Measurements from ENCODE around the gene RGP1. TPM values are rescaled to one million over a fixed set of nuclear protein-coding genes. Genes with fewer than 3 reads are reported as not detected.
A peak's percentile ranks its signal among the peaks of the same experiment; 100 is the strongest.

Gene RGP1
- polyA plus RNA-seq, 1 of the 3 experiments (the other 2 are of a cell fraction), result 16.1 TPM

- no peak for TF ChIP-seq EZH2phosphoT487 (IDR thresholded peaks at IDR 0.05; ENCODE audit: borderline replicate concordance, low read depth)
- TF ChIP-seq FOXJ3 (CRISPR knock-in tag; IDR thresholded peaks at IDR 0.05), result no peak
- no peak for TF ChIP-seq POLR2AphosphoS5 (IDR thresholded peaks at IDR 0.05; ENCODE audit: low read depth, low read length)
- no peak for TF ChIP-seq RXRA (IDR thresholded peaks at IDR 0.05; ENCODE audit: borderline replicate concordance, low read depth)
- no peak for TF ChIP-seq TAF1 (IDR thresholded peaks at IDR 0.05; ENCODE audit: borderline replicate concordance, low read depth, low read length)
Observed at GRCh38 chr9:35769763-35770162, 20.7 kb downstream of the RGP1 start (continued).

GRCh38 chr9:35771075-35771433, 22.0 kb downstream of the RGP1 start:
- 58% methylated on average over 4 of the region's 4 CpGs for WGBS (ENCODE audit: low lambda C conversion rate)
- Histone ChIP-seq H3K9me3 (no peaks in the 10 kb centered on the region), H4K20me1 (ENCODE audit: insufficient read depth) (no peaks in the 10 kb centered on the region), H3K36me3 (replicated peaks in 1 of 2; ENCODE audit: control insufficient read depth in 1 of 2, insufficient read depth in 2 of 2, low read length in 1 of 2) (no peaks in the 10 kb centered on the region), H3K79me2 (ENCODE audit: insufficient read depth) (no peaks in the 10 kb centered on the region), H3K4me1 (ENCODE audit: control insufficient read depth in 1 of 2, insufficient read depth in 2 of 2, low read depth in 1 of 2, low read length in 1 of 2) (peaks cover 5 to 11% of the 10 kb centered on the region in 2 experiments; a peak in 3 of 4 replicates), H3K4me3 (ENCODE audit: low read depth in 2 of 2, low read length in 1 of 2) (no peak overlapping the region), H3K27me3 (ENCODE audit: insufficient read depth) (no peaks in the 10 kb centered on the region), H3K4me2 (no peak overlapping the region; the same call in 1 of the 2 replicates), H3K27ac (ENCODE audit: low read depth in 2 of 2, low read length in 1 of 2) (no peak overlapping the region), H3K9me2 (no peaks in the 10 kb centered on the region), H3F3A (replicated peaks; ENCODE audit: insufficient read depth) (no peaks in the 10 kb centered on the region), H2AFZ (ENCODE audit: low read depth) (no peak overlapping the region), H3K9ac (no peak overlapping the region)
- no peak for TF ChIP-seq NRF1 (IDR thresholded peaks at IDR 0.05; ENCODE audit: low read depth, low read length)
- no peak for TF ChIP-seq JUND (IDR thresholded peaks at IDR 0.05)
- TF ChIP-seq GABPA (IDR thresholded peaks at IDR 0.05; ENCODE audit: low read depth), result no peak
- no peak for TF ChIP-seq FOSL2 (IDR thresholded peaks at IDR 0.05; ENCODE audit: borderline replicate concordance, low read depth)
- TF ChIP-seq PBX3 (IDR thresholded peaks at IDR 0.05), result no peak
- POLR2A ChIA-PET, result interaction anchor here (0.9 kb wide), 1 partner anchor 14 kb away, joined by 5 read pairs; no protein-coding TSS in a partner anchor
- no peak for DNase-seq
- CTCF ChIA-PET, result interaction anchor here (0.9 to 4.4 kb wide), 7 partner anchors 11 to 174 kb away, joined by 3 to 26 read pairs (median 4); partner anchors contain the start of gene HINT2

GRCh38 chr9:35771534-35771933, 22.4 kb downstream of the RGP1 start:
- WGBS (ENCODE audit: low lambda C conversion rate), result 87% methylated on average over 1 of the region's 1 CpG
- no peak overlapping the region for H3K4me3 ChIP-seq (ENCODE audit: low read depth in 2 of 2, low read length in 1 of 2)
- no peak overlapping the region for H3K27ac ChIP-seq (ENCODE audit: low read depth in 2 of 2, low read length in 1 of 2)
- H4K20me1 ChIP-seq (ENCODE audit: insufficient read depth), result no peaks in the 10 kb centered on the region
- H3K9ac ChIP-seq, result no peak overlapping the region
- CTCF ChIA-PET, result interaction anchor here (0.9 to 4.4 kb wide), 6 partner anchors 11 to 174 kb away, joined by 3 to 26 read pairs (median 4); partner anchors contain the start of gene HINT2
- no peaks in the 10 kb centered on the region for H3F3A ChIP-seq (replicated peaks; ENCODE audit: insufficient read depth)
- DNase-seq, result no peak
- no peaks in the 10 kb centered on the region for H3K79me2 ChIP-seq (ENCODE audit: insufficient read depth)
- no peaks in the 10 kb centered on the region for H3K9me2 ChIP-seq
- H2AFZ ChIP-seq (ENCODE audit: low read depth), result no peak overlapping the region
- no peaks in the 10 kb centered on the region for H3K9me3 ChIP-seq
- H3K4me1 ChIP-seq (ENCODE audit: control insufficient read depth in 1 of 2, insufficient read depth in 2 of 2, low read depth in 1 of 2, low read length in 1 of 2), result peaks cover 5 to 11% of the 10 kb centered on the region in 2 experiments; a peak in 3 of 4 replicates
- POLR2A ChIA-PET, result interaction anchor here (0.9 kb wide), 1 partner anchor 15 kb away, joined by 5 read pairs; no protein-coding TSS in a partner anchor
- TF ChIP-seq NFIC (IDR thresholded peaks at IDR 0.05; ENCODE audit: borderline replicate concordance) (peak; percentile 54), GATA2 (CRISPR knock-in tag; IDR thresholded peaks at IDR 0.05) (0 out of 2 replicates have a peak, but pooled peaks have one; percentile 14), TCF12 (IDR thresholded peaks at IDR 0.05) (no peak), RXRA (IDR thresholded peaks at IDR 0.05; ENCODE audit: borderline replicate concordance, low read depth) (no peak), IRF3 (IDR thresholded peaks at IDR 0.05; ENCODE audit: low read depth, low read length) (no peak), PBX3 (IDR thresholded peaks at IDR 0.05) (no peak), YY1 (IDR thresholded peaks at IDR 0.05; ENCODE audit: low read depth) (no peak)
- no peak overlapping the region for H3K4me2 ChIP-seq
- H3K27me3 ChIP-seq (ENCODE audit: insufficient read depth), result no peaks in the 10 kb centered on the region
- H3K36me3 ChIP-seq (replicated peaks in 1 of 2; ENCODE audit: control insufficient read depth in 1 of 2, insufficient read depth in 2 of 2, low read length in 1 of 2), result no peaks in the 10 kb centered on the region
